Thymus (tissue), 11 donors: ENCODE results near the gene IL16. TPM values are rescaled to one million over a fixed set of nuclear protein-coding genes. Genes with fewer than 3 reads are reported as not detected.

ENCODE experiments used
- DNase-seq, 9 donors: peaks; one replicate each; pipeline ENCODE4 v3.0.0-alpha.2; 2013; ENCODE audit warnings: low spot score in 9 of 9, low read depth in 6 of 9, missing footprints in 1 of 9
- H3K27ac ChIP-seq, 2 donors: one replicate each; pipeline ENCODE4 v1.5.1; 2013; ENCODE audit warnings: control low read depth in 1 of 2, low read depth in 1 of 2, low read length in 1 of 2, mild to moderate bottlenecking in 1 of 2, moderate library complexity in 1 of 2
- H3K27me3 ChIP-seq, 2 donors: one replicate each; pipeline ENCODE4 v1.5.1; 2013; ENCODE audit warnings: low read length in 1 of 2; ENCODE audit not compliant: control insufficient read depth in 2 of 2, insufficient read depth in 1 of 2
- H3K36me3 ChIP-seq, 2 donors: one replicate each; pipeline ENCODE4 v1.5.1; 2013; ENCODE audit warnings: low read length in 1 of 2, mild to moderate bottlenecking in 1 of 2, moderate library complexity in 1 of 2; ENCODE audit not compliant: control insufficient read depth in 2 of 2, insufficient read depth in 2 of 2
- H3K4me1 ChIP-seq, 2 donors: one replicate each; pipeline ENCODE4 v1.5.1; 2013; ENCODE audit warnings: low read length in 2 of 2; ENCODE audit not compliant: control insufficient read depth in 2 of 2, insufficient read depth in 2 of 2
- H3K4me3 ChIP-seq, 2 donors: one replicate each; pipeline ENCODE4 v1.5.1; 2013; ENCODE audit warnings: low read length in 2 of 2, control low read depth in 1 of 2, mild to moderate bottlenecking in 1 of 2
- H3K9me3 ChIP-seq, 2 donors: one replicate each; pipeline ENCODE4 v1.5.1; 2013; ENCODE audit warnings: low read length in 1 of 2, mild to moderate bottlenecking in 1 of 2; ENCODE audit not compliant: control insufficient read depth in 2 of 2, insufficient read depth in 1 of 2
- WGBS: extraction: QIAGEN DNeasy Blood & Tissue Kit; methylation state at CpG from one replicate; pipeline ENCODE4 v1.1.7; 2013; 5-methylcytosine and 5-hydroxymethylcytosine counted together
- polyA plus RNA-seq: library from polyadenylated mRNA; stranded (reverse); fragments of 200-250 nt; gene quantifications from one replicate; pipeline ENCODE4 v1.2.3, GENCODE V29; 2013
- total RNA-seq: library from RNA; stranded (reverse); fragments of 120-200 nt; gene quantifications from one replicate; pipeline ENCODE4 v1.2.4, GENCODE V29; 2013
- donor health status: healthy.

IL16 gene
- total and polyA plus RNA-seq, 2 donors = 64.1 to 71.6 TPM

GRCh38 chr15:81225161-81225671 is 28.5 kb downstream of the IL16 start:
- Histone ChIP-seq H3K27ac (no peak overlapping the region), H3K4me3 (no peak overlapping the region), H3K36me3 (no peaks in the 10 kb centered on the region), H3K27me3 (no peaks in the 10 kb centered on the region), H3K9me3 (no peaks in the 10 kb centered on the region), H3K4me1 (no peaks in the 10 kb centered on the region)
- peak in 1 of 9 donors; percentile 2 for DNase-seq
- WGBS = 93% methylated on average over 10 of the region's 10 CpGs

GRCh38 chr15:81227716-81228115 is 31.0 kb downstream of the IL16 start:
- Histone ChIP-seq H3K27me3 (no peaks in the 10 kb centered on the region), H3K27ac (no peak overlapping the region), H3K36me3 (no peaks in the 10 kb centered on the region), H3K9me3 (no peaks in the 10 kb centered on the region), H3K4me3 (no peak overlapping the region), H3K4me1 (no peaks in the 10 kb centered on the region)
- no peak for DNase-seq
- WGBS = 90% methylated on average over 5 of the region's 5 CpGs

- Histone ChIP-seq H3K4me1 (no peaks in the 10 kb centered on the region), H3K27ac (no peak overlapping the region), H3K27me3 (no peaks in the 10 kb centered on the region), H3K4me3 (no peak overlapping the region), H3K9me3 (no peaks in the 10 kb centered on the region), H3K36me3 (no peaks in the 10 kb centered on the region)
- no peak for DNase-seq
- WGBS = 61% methylated on average over 3 of the region's 3 CpGs
Observed at GRCh38 chr15:81229586-81229985, 32.9 kb downstream of the IL16 start.

- DNase-seq = no peak
- Histone ChIP-seq H3K4me1 (no peaks in the 10 kb centered on the region), H3K9me3 (no peaks in the 10 kb centered on the region), H3K27ac (no peak overlapping the region), H3K27me3 (no peaks in the 10 kb centered on the region), H3K4me3 (no peak overlapping the region), H3K36me3 (no peaks in the 10 kb centered on the region)
- 96% methylated on average over 7 of the region's 7 CpGs for WGBS
Observed at GRCh38 chr15:81235276-81236123, 38.8 kb downstream of the IL16 start.

GRCh38 chr15:81239190-81239589 is 42.5 kb downstream of the IL16 start:
- no peaks in the 10 kb centered on the region for H3K4me1 ChIP-seq
- H3K9me3 ChIP-seq = no peaks in the 10 kb centered on the region
- DNase-seq = no peak
- no peak overlapping the region for H3K4me3 ChIP-seq
- H3K36me3 ChIP-seq = no peaks in the 10 kb centered on the region
- no peak overlapping the region for H3K27ac ChIP-seq
- H3K27me3 ChIP-seq = no peaks in the 10 kb centered on the region

- no peaks in the 10 kb centered on the region for H3K9me3 ChIP-seq
- H3K4me1 ChIP-seq = no peaks in the 10 kb centered on the region
- DNase-seq = no peak
- no peaks in the 10 kb centered on the region for H3K27me3 ChIP-seq
- no peaks in the 10 kb centered on the region for H3K36me3 ChIP-seq
- WGBS = 82% methylated on average over 1 of the region's 1 CpG
- no peak overlapping the region for H3K4me3 ChIP-seq
- no peak overlapping the region for H3K27ac ChIP-seq
Observed at GRCh38 chr15:81242778-81243177, 46.1 kb downstream of the IL16 start.

- Histone ChIP-seq H3K36me3 (no peaks in the 10 kb centered on the region), H3K4me3 (no peak overlapping the region), H3K27ac (no peak overlapping the region), H3K27me3 (no peaks in the 10 kb centered on the region), H3K4me1 (no peaks in the 10 kb centered on the region), H3K9me3 (no peaks in the 10 kb centered on the region)
- 49% methylated on average over 1 of the region's 1 CpG for WGBS
- DNase-seq = no peak
Observed at GRCh38 chr15:81244306-81244705, 47.6 kb downstream of the IL16 start.

- Histone ChIP-seq H3K4me3 (no peak overlapping the region), H3K36me3 (no peaks in the 10 kb centered on the region), H3K9me3 (no peaks in the 10 kb centered on the region), H3K27me3 (no peaks in the 10 kb centered on the region), H3K27ac (no peak overlapping the region), H3K4me1 (no peaks in the 10 kb centered on the region)
- 56% methylated on average over 2 of the region's 2 CpGs for WGBS
- no peak for DNase-seq
Observed at GRCh38 chr15:81253846-81254245, 57.2 kb downstream of the IL16 start.

GRCh38 chr15:81254277-81254915 is 57.7 kb downstream of the IL16 start:
- H3K27ac ChIP-seq = no peak overlapping the region
- no peaks in the 10 kb centered on the region for H3K27me3 ChIP-seq
- no peaks in the 10 kb centered on the region for H3K9me3 ChIP-seq
- 63% methylated on average over 5 of the region's 5 CpGs for WGBS
- no peaks in the 10 kb centered on the region for H3K4me1 ChIP-seq
- no peaks in the 10 kb centered on the region for H3K36me3 ChIP-seq
- no peak for DNase-seq
- H3K4me3 ChIP-seq = no peak overlapping the region
